ENCODE data around the gene RASA2. TPM values are rescaled to one million over a fixed set of nuclear protein-coding genes. Genes with fewer than 3 reads are reported as not detected.

The RASA2 gene
- total and polyA plus RNA-seq, 2 of the 4 experiments (the other 2 are of a cell fraction) = 6.1 to 14.0 TPM

- TF ChIP-seq, protein P1, sequence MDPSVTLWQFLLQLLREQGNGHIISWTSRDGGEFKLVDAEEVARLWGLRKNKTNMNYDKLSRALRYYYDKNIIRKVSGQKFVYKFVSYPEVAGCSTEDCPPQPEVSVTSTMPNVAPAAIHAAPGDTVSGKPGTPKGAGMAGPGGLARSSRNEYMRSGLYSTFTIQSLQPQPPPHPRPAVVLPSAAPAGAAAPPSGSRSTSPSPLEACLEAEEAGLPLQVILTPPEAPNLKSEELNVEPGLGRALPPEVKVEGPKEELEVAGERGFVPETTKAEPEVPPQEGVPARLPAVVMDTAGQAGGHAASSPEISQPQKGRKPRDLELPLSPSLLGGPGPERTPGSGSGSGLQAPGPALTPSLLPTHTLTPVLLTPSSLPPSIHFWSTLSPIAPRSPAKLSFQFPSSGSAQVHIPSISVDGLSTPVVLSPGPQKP (IDR thresholded peaks at IDR 0.05; ENCODE audit: borderline replicate concordance, low read depth, low read length) = no peak
- no peak for TF ChIP-seq USF2 (IDR thresholded peaks at IDR 0.05; ENCODE audit: low read depth, low read length)
- TF ChIP-seq RCOR1 (IDR thresholded peaks at IDR 0.05; ENCODE audit: insufficient replicate concordance, low read length) = no peak
- TF ChIP-seq CEBPB (IDR thresholded peaks at IDR 0.05; ENCODE audit: low read depth, low read length) = no peak
Observed at GRCh38 chr3:141462176-141462859, 24.5 kb upstream of the RASA2 start (continued).
